K562 (cell line): ENCODE data around the gene PLXDC1.
"Not testable (repeated sequence)": the region's sequence is repeated elsewhere in the genome, so short reads cannot be mapped to it uniquely, and the experiment has no call there.

Experiments
- BRCA1 ChIP-seq, 2 experiments: fragments of 450-650 bp in 1 of 2; sonication (generic) in 1 of 2; formaldehyde crosslinking in 1 of 2; IDR thresholded peaks; 2 replicates each; pipeline versions ENCODE4 v1.5.0 to v1.6.1; 2017 to 2020; ENCODE audit warnings: mild to moderate bottlenecking in 1 of 2, missing genetic modification reagents in 1 of 2
- CEBPB ChIP-seq: fragments of 450-650 bp; IDR thresholded peaks from 2 replicates; pipeline ENCODE4 v1.6.1; 2016; ENCODE audit warnings: missing genetic modification characterization, missing compliant biosample characterization
- E2F6 ChIP-seq, 2 experiments: IDR thresholded peaks; 2 replicates each; pipeline ENCODE4 v1.6.1; 2011; ENCODE audit warnings: borderline replicate concordance in 1 of 2, control low read depth in 1 of 2, low read depth in 1 of 2, low read length in 1 of 2, mild to moderate bottlenecking in 1 of 2, mixed read lengths in 1 of 2, moderate library complexity in 1 of 2; ENCODE audit not compliant: insufficient read depth in 1 of 2, insufficient read length in 1 of 2, poor library complexity in 1 of 2, severe bottlenecking in 1 of 2; ENCODE audit errors: extremely low read depth in 1 of 2
- EP300 ChIP-seq: IDR thresholded peaks from 2 replicates; pipeline ENCODE4 v1.6.1; 2012; ENCODE audit warnings: low read length, improper control_type of control experiment
- ETS1 ChIP-seq: conservative IDR thresholded peaks from 2 replicates; pipeline ENCODE4 v1.6.1; 2011; ENCODE audit warnings: low read depth, mild to moderate bottlenecking, low read length; ENCODE audit not compliant: control insufficient read depth
- POLR3A ChIP-seq: IDR thresholded peaks from 2 replicates; pipeline ENCODE4 v1.6.1; 2011; ENCODE audit warnings: borderline replicate concordance, mild to moderate bottlenecking, moderate library complexity; ENCODE audit not compliant: insufficient read length, insufficient read depth; ENCODE audit errors: extremely low read depth
- SIN3A ChIP-seq, 2 experiments: fragments of 150-350 bp in 1 of 2; IDR thresholded peaks; 2 replicates each; pipeline ENCODE4 v1.6.1; 2011 to 2016; ENCODE audit warnings: borderline replicate concordance in 2 of 2, low read depth in 2 of 2, low read length in 2 of 2, mild to moderate bottlenecking in 2 of 2, moderate library complexity in 2 of 2; ENCODE audit not compliant: control insufficient read depth in 1 of 2
- TF ChIP-seq, protein P1 (sequence below): fragments of 200-600 bp; sonication (generic); IDR thresholded peaks from one replicate; pipeline ENCODE4 v1.6.1; 2012; ENCODE audit warnings: mild to moderate bottlenecking, low read depth, low read length, inconsistent platforms
- TF ChIP-seq, protein P2 (sequence below), 2 experiments: fragments of 450-650 bp in 1 of 2; IDR thresholded peaks; 2 replicates each; pipeline ENCODE4 v1.6.1; 2011 to 2017; ENCODE audit warnings: low read depth in 2 of 2, antibody characterized with exemption in 1 of 2, borderline replicate concordance in 1 of 2, low read length in 1 of 2, mild to moderate bottlenecking in 1 of 2, mixed read lengths in 1 of 2; ENCODE audit not compliant: control insufficient read depth in 1 of 2
- TF ChIP-seq, protein P3 (sequence below): sonication (generic); formaldehyde crosslinking; IDR thresholded peaks from 2 replicates; pipeline ENCODE4 v1.8.0; 2022; ENCODE audit warnings: missing genetic modification reagents, mild to moderate bottlenecking, moderate library complexity, borderline replicate concordance
- TF ChIP-seq, protein P4 (sequence below), 3 experiments: IDR thresholded peaks in 2 of 3; conservative IDR thresholded peaks in 1 of 3; 2 replicates each; pipeline ENCODE4 v1.5.1; 2011 to 2012; ENCODE audit warnings: low read length in 3 of 3, mild to moderate bottlenecking in 3 of 3, control low read depth in 2 of 3, improper control_type of control experiment in 1 of 3, inconsistent platforms in 1 of 3, low read depth in 1 of 3, mixed read lengths in 1 of 3, moderate library complexity in 1 of 3; ENCODE audit not compliant: insufficient read depth in 2 of 3

GRCh38 chr17:39035578-39035977 is 115.9 kb downstream of the PLXDC1 start:
- TF ChIP-seq CEBPB (tag); POLR3A; ETS1; SIN3A (IDR thresholded peaks at IDR 0.05; ENCODE audit: borderline replicate concordance in 2 of 2, control insufficient read depth in 1 of 2, low read depth in 2 of 2, low read length in 2 of 2); E2F6 (IDR thresholded peaks at IDR 0.05; ENCODE audit: borderline replicate concordance in 1 of 2, extremely low read depth in 1 of 2, insufficient read depth in 1 of 2, insufficient read length in 1 of 2, low read depth in 1 of 2, low read length in 1 of 2, poor library complexity in 1 of 2, severe bottlenecking in 1 of 2); BRCA1 (IDR thresholded peaks at IDR 0.05); BRCA1 (CRISPR knock-in tag; IDR thresholded peaks at IDR 0.05); EP300: not testable (repeated sequence)
- TF ChIP-seq, protein P1, sequence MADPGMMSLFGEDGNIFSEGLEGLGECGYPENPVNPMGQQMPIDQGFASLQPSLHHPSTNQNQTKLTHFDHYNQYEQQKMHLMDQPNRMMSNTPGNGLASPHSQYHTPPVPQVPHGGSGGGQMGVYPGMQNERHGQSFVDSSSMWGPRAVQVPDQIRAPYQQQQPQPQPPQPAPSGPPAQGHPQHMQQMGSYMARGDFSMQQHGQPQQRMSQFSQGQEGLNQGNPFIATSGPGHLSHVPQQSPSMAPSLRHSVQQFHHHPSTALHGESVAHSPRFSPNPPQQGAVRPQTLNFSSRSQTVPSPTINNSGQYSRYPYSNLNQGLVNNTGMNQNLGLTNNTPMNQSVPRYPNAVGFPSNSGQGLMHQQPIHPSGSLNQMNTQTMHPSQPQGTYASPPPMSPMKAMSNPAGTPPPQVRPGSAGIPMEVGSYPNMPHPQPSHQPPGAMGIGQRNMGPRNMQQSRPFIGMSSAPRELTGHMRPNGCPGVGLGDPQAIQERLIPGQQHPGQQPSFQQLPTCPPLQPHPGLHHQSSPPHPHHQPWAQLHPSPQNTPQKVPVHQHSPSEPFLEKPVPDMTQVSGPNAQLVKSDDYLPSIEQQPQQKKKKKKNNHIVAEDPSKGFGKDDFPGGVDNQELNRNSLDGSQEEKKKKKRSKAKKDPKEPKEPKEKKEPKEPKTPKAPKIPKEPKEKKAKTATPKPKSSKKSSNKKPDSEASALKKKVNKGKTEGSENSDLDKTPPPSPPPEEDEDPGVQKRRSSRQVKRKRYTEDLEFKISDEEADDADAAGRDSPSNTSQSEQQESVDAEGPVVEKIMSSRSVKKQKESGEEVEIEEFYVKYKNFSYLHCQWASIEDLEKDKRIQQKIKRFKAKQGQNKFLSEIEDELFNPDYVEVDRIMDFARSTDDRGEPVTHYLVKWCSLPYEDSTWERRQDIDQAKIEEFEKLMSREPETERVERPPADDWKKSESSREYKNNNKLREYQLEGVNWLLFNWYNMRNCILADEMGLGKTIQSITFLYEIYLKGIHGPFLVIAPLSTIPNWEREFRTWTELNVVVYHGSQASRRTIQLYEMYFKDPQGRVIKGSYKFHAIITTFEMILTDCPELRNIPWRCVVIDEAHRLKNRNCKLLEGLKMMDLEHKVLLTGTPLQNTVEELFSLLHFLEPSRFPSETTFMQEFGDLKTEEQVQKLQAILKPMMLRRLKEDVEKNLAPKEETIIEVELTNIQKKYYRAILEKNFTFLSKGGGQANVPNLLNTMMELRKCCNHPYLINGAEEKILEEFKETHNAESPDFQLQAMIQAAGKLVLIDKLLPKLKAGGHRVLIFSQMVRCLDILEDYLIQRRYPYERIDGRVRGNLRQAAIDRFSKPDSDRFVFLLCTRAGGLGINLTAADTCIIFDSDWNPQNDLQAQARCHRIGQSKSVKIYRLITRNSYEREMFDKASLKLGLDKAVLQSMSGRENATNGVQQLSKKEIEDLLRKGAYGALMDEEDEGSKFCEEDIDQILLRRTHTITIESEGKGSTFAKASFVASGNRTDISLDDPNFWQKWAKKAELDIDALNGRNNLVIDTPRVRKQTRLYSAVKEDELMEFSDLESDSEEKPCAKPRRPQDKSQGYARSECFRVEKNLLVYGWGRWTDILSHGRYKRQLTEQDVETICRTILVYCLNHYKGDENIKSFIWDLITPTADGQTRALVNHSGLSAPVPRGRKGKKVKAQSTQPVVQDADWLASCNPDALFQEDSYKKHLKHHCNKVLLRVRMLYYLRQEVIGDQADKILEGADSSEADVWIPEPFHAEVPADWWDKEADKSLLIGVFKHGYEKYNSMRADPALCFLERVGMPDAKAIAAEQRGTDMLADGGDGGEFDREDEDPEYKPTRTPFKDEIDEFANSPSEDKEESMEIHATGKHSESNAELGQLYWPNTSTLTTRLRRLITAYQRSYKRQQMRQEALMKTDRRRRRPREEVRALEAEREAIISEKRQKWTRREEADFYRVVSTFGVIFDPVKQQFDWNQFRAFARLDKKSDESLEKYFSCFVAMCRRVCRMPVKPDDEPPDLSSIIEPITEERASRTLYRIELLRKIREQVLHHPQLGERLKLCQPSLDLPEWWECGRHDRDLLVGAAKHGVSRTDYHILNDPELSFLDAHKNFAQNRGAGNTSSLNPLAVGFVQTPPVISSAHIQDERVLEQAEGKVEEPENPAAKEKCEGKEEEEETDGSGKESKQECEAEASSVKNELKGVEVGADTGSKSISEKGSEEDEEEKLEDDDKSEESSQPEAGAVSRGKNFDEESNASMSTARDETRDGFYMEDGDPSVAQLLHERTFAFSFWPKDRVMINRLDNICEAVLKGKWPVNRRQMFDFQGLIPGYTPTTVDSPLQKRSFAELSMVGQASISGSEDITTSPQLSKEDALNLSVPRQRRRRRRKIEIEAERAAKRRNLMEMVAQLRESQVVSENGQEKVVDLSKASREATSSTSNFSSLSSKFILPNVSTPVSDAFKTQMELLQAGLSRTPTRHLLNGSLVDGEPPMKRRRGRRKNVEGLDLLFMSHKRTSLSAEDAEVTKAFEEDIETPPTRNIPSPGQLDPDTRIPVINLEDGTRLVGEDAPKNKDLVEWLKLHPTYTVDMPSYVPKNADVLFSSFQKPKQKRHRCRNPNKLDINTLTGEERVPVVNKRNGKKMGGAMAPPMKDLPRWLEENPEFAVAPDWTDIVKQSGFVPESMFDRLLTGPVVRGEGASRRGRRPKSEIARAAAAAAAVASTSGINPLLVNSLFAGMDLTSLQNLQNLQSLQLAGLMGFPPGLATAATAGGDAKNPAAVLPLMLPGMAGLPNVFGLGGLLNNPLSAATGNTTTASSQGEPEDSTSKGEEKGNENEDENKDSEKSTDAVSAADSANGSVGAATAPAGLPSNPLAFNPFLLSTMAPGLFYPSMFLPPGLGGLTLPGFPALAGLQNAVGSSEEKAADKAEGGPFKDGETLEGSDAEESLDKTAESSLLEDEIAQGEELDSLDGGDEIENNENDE: not testable (repeated sequence)
- TF ChIP-seq, protein P2, sequence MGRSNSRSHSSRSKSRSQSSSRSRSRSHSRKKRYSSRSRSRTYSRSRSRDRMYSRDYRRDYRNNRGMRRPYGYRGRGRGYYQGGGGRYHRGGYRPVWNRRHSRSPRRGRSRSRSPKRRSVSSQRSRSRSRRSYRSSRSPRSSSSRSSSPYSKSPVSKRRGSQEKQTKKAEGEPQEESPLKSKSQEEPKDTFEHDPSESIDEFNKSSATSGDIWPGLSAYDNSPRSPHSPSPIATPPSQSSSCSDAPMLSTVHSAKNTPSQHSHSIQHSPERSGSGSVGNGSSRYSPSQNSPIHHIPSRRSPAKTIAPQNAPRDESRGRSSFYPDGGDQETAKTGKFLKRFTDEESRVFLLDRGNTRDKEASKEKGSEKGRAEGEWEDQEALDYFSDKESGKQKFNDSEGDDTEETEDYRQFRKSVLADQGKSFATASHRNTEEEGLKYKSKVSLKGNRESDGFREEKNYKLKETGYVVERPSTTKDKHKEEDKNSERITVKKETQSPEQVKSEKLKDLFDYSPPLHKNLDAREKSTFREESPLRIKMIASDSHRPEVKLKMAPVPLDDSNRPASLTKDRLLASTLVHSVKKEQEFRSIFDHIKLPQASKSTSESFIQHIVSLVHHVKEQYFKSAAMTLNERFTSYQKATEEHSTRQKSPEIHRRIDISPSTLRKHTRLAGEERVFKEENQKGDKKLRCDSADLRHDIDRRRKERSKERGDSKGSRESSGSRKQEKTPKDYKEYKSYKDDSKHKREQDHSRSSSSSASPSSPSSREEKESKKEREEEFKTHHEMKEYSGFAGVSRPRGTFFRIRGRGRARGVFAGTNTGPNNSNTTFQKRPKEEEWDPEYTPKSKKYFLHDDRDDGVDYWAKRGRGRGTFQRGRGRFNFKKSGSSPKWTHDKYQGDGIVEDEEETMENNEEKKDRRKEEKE (IDR thresholded peaks at IDR 0.05; ENCODE audit: borderline replicate concordance in 1 of 2, control insufficient read depth in 1 of 2, low read depth in 2 of 2, low read length in 1 of 2): not testable (repeated sequence)
- TF ChIP-seq, protein P3, sequence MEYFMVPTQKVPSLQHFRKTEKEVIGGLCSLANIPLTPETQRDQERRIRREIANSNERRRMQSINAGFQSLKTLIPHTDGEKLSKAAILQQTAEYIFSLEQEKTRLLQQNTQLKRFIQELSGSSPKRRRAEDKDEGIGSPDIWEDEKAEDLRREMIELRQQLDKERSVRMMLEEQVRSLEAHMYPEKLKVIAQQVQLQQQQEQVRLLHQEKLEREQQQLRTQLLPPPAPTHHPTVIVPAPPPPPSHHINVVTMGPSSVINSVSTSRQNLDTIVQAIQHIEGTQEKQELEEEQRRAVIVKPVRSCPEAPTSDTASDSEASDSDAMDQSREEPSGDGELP (CRISPR knock-in tag): not testable (repeated sequence)
- TF ChIP-seq, protein P4, sequence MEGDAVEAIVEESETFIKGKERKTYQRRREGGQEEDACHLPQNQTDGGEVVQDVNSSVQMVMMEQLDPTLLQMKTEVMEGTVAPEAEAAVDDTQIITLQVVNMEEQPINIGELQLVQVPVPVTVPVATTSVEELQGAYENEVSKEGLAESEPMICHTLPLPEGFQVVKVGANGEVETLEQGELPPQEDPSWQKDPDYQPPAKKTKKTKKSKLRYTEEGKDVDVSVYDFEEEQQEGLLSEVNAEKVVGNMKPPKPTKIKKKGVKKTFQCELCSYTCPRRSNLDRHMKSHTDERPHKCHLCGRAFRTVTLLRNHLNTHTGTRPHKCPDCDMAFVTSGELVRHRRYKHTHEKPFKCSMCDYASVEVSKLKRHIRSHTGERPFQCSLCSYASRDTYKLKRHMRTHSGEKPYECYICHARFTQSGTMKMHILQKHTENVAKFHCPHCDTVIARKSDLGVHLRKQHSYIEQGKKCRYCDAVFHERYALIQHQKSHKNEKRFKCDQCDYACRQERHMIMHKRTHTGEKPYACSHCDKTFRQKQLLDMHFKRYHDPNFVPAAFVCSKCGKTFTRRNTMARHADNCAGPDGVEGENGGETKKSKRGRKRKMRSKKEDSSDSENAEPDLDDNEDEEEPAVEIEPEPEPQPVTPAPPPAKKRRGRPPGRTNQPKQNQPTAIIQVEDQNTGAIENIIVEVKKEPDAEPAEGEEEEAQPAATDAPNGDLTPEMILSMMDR (IDR thresholded peaks at IDR 0.05 in 2 of 3, conservative IDR thresholded peaks at IDR 0.05 in 1 of 3; ENCODE audit: insufficient read depth in 2 of 3, low read depth in 1 of 3, low read length in 3 of 3): not testable (repeated sequence)
